Measurements from ENCODE around the gene PTAFR.
"Not testable (repeated sequence)": the region's sequence is repeated elsewhere in the genome, so short reads cannot be mapped to it uniquely, and the experiment has no call there.

Gene PTAFR

DNA sequence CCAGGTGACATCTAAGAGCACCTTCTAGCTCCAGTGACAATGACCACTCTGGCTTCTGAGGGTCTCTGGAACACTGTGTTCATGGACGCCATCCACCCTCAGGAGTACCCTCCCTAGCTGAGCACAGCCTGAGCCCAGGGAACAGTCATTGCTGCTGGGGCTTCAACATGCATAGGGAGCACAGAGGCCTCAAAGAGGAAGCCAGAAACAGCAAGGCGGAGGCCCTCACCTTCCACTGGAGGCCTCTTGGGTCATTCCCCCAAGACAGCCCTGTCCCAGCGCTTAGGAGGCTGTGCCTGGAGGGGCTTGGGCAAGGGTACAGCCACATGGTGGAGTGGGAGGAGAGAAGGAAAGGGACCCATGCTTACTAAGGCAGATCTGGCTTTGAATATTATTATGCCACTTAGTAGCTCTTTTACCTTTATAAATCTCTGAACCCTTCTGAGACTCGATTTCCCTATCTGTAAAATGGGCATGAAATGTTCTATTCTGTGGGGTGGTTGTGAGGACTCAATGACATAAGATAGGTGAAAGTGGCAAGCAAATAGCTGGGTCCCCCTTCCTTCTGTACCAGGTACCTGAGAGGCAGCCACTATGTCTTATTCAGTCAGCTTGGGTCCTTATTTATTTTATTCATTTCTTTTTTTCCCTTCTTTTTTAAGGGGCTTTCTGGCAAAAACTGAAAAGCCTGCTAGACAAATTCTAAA, 32.8 kb downstream of the PTAFR start:
- no peak for ATAC-seq
- TF ChIP-seq, protein P1, sequence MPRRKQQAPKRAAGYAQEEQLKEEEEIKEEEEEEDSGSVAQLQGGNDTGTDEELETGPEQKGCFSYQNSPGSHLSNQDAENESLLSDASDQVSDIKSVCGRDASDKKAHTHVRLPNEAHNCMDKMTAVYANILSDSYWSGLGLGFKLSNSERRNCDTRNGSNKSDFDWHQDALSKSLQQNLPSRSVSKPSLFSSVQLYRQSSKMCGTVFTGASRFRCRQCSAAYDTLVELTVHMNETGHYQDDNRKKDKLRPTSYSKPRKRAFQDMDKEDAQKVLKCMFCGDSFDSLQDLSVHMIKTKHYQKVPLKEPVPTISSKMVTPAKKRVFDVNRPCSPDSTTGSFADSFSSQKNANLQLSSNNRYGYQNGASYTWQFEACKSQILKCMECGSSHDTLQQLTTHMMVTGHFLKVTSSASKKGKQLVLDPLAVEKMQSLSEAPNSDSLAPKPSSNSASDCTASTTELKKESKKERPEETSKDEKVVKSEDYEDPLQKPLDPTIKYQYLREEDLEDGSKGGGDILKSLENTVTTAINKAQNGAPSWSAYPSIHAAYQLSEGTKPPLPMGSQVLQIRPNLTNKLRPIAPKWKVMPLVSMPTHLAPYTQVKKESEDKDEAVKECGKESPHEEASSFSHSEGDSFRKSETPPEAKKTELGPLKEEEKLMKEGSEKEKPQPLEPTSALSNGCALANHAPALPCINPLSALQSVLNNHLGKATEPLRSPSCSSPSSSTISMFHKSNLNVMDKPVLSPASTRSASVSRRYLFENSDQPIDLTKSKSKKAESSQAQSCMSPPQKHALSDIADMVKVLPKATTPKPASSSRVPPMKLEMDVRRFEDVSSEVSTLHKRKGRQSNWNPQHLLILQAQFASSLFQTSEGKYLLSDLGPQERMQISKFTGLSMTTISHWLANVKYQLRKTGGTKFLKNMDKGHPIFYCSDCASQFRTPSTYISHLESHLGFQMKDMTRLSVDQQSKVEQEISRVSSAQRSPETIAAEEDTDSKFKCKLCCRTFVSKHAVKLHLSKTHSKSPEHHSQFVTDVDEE (CRISPR knock-in tag; IDR thresholded peaks at IDR 0.05), result no peak

DNA sequence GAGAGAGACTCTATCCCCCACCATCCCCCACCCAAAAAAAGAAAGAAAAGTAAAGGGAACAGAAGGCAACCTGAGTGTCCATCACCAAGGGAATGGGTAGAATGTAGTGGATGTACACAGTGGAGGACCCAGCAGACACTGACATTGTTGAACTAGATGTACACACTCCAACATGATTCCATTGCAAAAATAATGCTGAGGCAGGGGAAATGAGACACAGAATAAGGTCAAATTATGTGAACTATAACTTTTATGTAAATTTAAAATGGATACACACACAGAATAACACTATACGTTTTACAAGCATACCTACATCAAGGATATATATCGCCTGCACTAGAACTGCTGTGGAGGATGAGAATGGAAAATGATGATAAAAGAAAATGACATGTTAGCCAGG, 34.8 kb downstream of the PTAFR start:
- TF ChIP-seq, protein P1 (CRISPR knock-in tag; IDR thresholded peaks at IDR 0.05), result no peak
- no peak for TF ChIP-seq ZFP3 (CRISPR knock-in tag; IDR thresholded peaks at IDR 0.05)
- no peak for TF ChIP-seq ZNF565 (CRISPR knock-in tag; conservative IDR thresholded peaks at IDR 0.05; ENCODE audit: low read depth)
- TF ChIP-seq, protein P2, sequence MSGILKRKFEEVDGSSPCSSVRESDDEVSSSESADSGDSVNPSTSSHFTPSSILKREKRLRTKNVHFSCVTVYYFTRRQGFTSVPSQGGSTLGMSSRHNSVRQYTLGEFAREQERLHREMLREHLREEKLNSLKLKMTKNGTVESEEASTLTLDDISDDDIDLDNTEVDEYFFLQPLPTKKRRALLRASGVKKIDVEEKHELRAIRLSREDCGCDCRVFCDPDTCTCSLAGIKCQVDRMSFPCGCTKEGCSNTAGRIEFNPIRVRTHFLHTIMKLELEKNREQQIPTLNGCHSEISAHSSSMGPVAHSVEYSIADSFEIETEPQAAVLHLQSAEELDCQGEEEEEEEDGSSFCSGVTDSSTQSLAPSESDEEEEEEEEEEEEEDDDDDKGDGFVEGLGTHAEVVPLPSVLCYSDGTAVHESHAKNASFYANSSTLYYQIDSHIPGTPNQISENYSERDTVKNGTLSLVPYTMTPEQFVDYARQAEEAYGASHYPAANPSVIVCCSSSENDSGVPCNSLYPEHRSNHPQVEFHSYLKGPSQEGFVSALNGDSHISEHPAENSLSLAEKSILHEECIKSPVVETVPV (CRISPR knock-in tag; IDR thresholded peaks at IDR 0.05), result no peak
- no peak for TF ChIP-seq GLIS3 (CRISPR knock-in tag; IDR thresholded peaks at IDR 0.05)
- TF ChIP-seq ZNF70 (CRISPR knock-in tag; IDR thresholded peaks at IDR 0.05), result no peak
- no peak for TF ChIP-seq ZFP30 (CRISPR knock-in tag; IDR thresholded peaks at IDR 0.05)
- no peak for TF ChIP-seq ARNTL (CRISPR knock-in tag; IDR thresholded peaks at IDR 0.05; ENCODE audit: borderline replicate concordance, low read depth)
- TF ChIP-seq, protein P3, sequence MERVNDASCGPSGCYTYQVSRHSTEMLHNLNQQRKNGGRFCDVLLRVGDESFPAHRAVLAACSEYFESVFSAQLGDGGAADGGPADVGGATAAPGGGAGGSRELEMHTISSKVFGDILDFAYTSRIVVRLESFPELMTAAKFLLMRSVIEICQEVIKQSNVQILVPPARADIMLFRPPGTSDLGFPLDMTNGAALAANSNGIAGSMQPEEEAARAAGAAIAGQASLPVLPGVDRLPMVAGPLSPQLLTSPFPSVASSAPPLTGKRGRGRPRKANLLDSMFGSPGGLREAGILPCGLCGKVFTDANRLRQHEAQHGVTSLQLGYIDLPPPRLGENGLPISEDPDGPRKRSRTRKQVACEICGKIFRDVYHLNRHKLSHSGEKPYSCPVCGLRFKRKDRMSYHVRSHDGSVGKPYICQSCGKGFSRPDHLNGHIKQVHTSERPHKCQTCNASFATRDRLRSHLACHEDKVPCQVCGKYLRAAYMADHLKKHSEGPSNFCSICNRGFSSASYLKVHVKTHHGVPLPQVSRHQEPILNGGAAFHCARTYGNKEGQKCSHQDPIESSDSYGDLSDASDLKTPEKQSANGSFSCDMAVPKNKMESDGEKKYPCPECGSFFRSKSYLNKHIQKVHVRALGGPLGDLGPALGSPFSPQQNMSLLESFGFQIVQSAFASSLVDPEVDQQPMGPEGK (CRISPR knock-in tag; IDR thresholded peaks at IDR 0.05; ENCODE audit: borderline replicate concordance), result no peak
- ATAC-seq, result no peak

DNA sequence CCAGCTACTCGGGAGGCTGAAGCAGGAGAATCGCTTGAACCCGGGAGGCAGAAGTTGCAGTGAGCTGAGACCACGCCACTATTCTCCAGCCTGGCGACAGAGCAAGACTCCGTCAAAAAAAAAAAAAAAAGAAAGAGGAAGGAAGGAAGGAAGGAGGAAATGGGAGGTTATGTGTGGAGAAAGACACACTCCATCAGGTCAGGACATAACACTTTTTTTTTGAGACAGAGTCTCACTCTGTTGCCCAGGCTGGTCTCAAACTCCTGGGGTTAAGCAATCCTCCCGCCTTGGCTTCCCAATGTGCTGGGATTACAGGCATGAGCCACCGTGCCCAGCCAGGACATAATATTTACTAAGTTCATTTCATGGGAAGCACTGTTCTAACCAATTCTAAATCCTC, 36.6 kb downstream of the PTAFR start:
- not testable (repeated sequence) for ATAC-seq

DNA sequence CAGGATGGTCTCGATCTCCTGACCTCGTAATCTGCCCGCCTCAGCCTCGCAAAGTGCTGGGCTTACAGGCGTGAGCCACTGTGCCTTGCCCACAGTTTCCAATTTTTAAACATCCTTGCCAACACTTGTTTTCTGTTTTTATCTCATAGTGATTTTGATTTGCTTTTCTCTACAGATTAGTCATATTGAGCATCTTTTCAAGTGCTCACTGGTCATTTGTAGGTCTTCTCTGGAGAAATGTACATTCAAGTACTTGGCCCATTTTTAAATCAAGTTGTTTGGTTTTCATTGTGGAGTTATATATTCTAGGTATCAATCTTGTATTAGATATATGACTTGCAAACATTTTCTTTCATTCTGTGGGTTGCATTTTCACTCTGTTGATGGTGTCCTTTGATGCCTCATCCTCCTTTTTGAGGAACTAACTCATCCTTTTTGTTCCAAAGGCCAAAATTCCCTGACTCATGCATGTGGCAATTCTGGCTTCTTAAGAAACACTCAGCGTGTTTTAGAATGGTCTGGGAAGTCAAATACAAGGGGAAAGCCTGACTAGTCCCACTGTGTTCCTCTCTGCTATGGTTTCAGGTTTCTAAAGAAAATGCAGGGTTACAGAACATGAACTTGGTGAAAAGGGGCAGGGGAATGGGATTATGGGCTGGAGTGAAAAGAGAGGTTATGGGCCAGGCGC, 37.3 kb downstream of the PTAFR start:
- ATAC-seq, result no peak
- TF ChIP-seq ZC3H10 (CRISPR knock-in tag; IDR thresholded peaks at IDR 0.05) (no peak), ARNTL (CRISPR knock-in tag; IDR thresholded peaks at IDR 0.05; ENCODE audit: borderline replicate concordance, low read depth) (no peak)

DNA sequence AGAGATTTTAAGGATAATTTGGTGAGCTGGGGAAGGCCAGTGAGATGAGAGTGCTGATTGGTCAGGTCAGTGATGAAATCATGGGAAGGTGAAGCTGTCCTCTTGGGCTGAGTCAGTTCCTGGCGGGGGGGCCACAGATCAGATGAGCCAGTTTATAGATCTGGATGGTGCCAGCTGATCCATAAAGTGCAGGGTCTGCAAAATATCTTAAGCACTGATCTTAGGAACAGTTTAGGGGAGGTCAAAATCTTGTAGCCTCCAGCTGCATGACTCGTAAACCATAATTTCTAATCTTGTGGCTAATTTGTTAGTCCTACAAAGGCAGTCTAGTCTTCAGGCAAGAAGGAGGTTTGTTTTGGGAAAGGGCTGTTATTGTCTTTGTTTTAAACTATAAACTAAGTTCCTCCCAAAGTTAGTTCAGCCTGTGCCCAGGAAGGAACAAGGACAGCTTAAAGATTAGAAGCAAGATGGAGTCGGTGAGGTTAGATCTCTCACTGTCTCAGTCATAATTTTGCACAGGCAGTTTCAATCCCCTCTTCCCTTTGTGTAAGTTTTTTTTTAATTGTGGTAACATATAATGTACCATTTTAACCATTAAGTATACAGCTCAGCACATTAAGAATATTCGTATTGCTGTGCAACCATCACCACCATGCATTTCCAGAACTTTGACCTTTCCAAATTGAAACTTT, 39.4 kb downstream of the PTAFR start:
- no peak for TF ChIP-seq OSR1 (CRISPR knock-in tag; IDR thresholded peaks at IDR 0.05)
- no peak for TF ChIP-seq GLIS3 (CRISPR knock-in tag; IDR thresholded peaks at IDR 0.05)
- TF ChIP-seq TOX (CRISPR knock-in tag; IDR thresholded peaks at IDR 0.05; ENCODE audit: borderline replicate concordance), result no peak
- no peak for TF ChIP-seq SNAI2 (CRISPR knock-in tag; IDR thresholded peaks at IDR 0.05)
- no peak for TF ChIP-seq ZC3H10 (CRISPR knock-in tag; IDR thresholded peaks at IDR 0.05)
- TF ChIP-seq PPARA (CRISPR knock-in tag; IDR thresholded peaks at IDR 0.05; ENCODE audit: borderline replicate concordance), result no peak
- no peak for TF ChIP-seq ZNF8 (CRISPR knock-in tag; IDR thresholded peaks at IDR 0.05)
- no peak for TF ChIP-seq TCF4 (CRISPR knock-in tag; IDR thresholded peaks at IDR 0.05; ENCODE audit: borderline replicate concordance)
- TF ChIP-seq ZFP3 (CRISPR knock-in tag; IDR thresholded peaks at IDR 0.05), result no peak
- TF ChIP-seq ARNTL (CRISPR knock-in tag; IDR thresholded peaks at IDR 0.05; ENCODE audit: borderline replicate concordance, low read depth), result no peak
- TF ChIP-seq, protein P4, sequence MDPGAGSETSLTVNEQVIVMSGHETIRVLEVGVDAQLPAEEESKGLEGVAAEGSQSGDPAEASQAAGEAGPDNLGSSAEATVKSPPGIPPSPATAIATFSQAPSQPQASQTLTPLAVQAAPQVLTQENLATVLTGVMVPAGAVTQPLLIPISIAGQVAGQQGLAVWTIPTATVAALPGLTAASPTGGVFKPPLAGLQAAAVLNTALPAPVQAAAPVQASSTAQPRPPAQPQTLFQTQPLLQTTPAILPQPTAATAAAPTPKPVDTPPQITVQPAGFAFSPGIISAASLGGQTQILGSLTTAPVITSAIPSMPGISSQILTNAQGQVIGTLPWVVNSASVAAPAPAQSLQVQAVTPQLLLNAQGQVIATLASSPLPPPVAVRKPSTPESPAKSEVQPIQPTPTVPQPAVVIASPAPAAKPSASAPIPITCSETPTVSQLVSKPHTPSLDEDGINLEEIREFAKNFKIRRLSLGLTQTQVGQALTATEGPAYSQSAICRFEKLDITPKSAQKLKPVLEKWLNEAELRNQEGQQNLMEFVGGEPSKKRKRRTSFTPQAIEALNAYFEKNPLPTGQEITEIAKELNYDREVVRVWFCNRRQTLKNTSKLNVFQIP (CRISPR knock-in tag; IDR thresholded peaks at IDR 0.05; ENCODE audit: borderline replicate concordance, low read depth), result no peak
- ATAC-seq, result no peak

Measured in SK-N-SH treated with all-trans-retinoic acid at 6 μM for 48 hours (cell line).